ENCODE results near the gene SPAG16.

DNA sequence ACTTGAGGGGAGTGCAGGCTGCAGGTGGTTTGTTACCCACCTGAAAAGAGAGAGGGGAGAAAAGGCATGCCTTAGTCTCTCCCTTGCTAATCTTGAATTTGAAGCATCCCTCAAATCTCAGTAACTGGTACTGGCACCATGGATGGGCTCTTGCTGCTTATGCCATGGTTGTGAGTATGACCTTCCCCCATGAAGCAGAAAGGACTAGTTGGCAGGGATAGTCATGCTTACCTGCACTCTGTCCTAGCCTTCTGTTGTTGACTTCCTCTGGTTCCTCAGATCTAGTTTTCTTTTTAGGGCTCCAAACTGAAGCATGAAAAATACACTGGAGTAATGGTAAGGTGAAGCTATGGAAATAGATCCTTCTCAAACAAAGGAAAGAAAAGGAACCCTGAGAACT, 191.2 kb downstream of the SPAG16 start:
- TF ChIP-seq YY1 (IDR thresholded peaks at IDR 0.05; ENCODE audit: insufficient read depth, insufficient read length) = no peak
- TF ChIP-seq SUZ12 (IDR thresholded peaks at IDR 0.05; ENCODE audit: extremely low read depth, insufficient read depth, insufficient read length) = no peak

Data from NT2/D1 (cell line).